ENCODE measurements around the gene DDX27.

DNA sequence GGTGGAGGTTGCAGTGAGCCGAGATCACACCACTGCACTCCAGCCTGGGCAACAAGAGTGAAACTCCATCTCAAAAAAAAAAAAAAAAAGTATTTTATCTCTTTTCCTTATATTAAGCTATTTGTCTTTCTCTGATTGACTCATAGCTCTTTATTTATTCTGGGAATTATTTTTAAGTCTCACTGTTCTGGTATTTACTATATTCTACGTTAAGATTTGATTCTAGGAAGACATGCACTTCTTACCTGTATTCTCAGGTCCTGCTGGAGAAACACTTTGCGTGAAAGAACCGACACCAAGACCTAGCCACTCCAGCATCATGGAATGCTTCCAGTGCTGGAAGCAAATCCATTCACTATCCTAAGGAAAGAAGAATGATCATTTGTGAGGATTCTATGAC is 41.0 kb downstream of the DDX27 start:
- TF ChIP-seq ELF4 (IDR thresholded peaks at IDR 0.05) (no peak), LEF1 (IDR thresholded peaks at IDR 0.05; ENCODE audit: borderline replicate concordance) (no peak)
